GM12878 (cell line): ENCODE measurements around the gene SRD5A1. TPM values are rescaled to one million over a fixed set of nuclear protein-coding genes. Genes with fewer than 3 reads are reported as not detected.

Experiments
- ATAC-seq: fragments of 200-7000 bp; cut with Tn5 transposase; 3 replicates; pipeline ENCODE4 v1.9.1; 2020; ENCODE audit warnings: mild to moderate bottlenecking, moderate library complexity
- BruUV-seq: library from RNA; stranded (reverse); fragments of 400-500 nt; replicated peaks from 2 replicates; lab custom pipeline; 2021; lab: Mats Ljungman, UMichigan
- CTCF ChIA-PET: fragments of 300-600 bp; sonication (Branson Sonifier 250); formaldehyde crosslinking; extraction: SDS; loops from one replicate; lab custom pipeline; 2021; ENCODE audit warnings: inconsistent platforms; lab: Yijun Ruan, JAX
- POLR2A ChIA-PET: fragments of 350-600 bp; formaldehyde crosslinking; extraction: SDS; loops from one replicate; lab custom pipeline; 2021; ENCODE audit warnings: inconsistent platforms; lab: Charles Lee
- RAD21 ChIA-PET: fragments of 300-600 bp; sonication (Branson Sonifier 250); formaldehyde crosslinking; loops from one replicate; lab custom pipeline; 2023; ENCODE audit warnings: antibody characterized with exemption; ENCODE audit not compliant: unreplicated experiment; lab: Charles Lee
- SMC1A ChIA-PET: fragments of 300-600 bp; sonication (Branson Sonifier 250); formaldehyde crosslinking; loops from one replicate; lab custom pipeline; 2023; ENCODE audit not compliant: unreplicated experiment, uncharacterized antibody; lab: Charles Lee
- DNase-seq: peaks from one replicate; pipeline ENCODE4 v3.0.0-alpha.2; 2011; ENCODE audit warnings: low read depth, low spot score
- FAIRE-seq: peaks from 3 replicates; lab custom pipeline; 2011; peaks lifted over from hg19 to GRCh38; lab: Jason Lieb, UNC
- H2AFZ ChIP-seq: 2 replicates; pipeline ENCODE4 v1.6.0; 2011; ENCODE audit warnings: low read depth, low read length, control low read depth; ENCODE audit not compliant: control insufficient read depth
- H3K27ac ChIP-seq: 2 replicates; pipeline ENCODE4 v1.5.1; 2011; ENCODE audit warnings: control low read depth; ENCODE audit not compliant: control insufficient read depth, insufficient read depth
- H3K27me3 ChIP-seq, 2 experiments: replicated peaks in 1 of 2; 2 replicates each; pipeline versions ENCODE4 v1.6.0 to v1.6.1; 2011; ENCODE audit warnings: low read length in 1 of 2; ENCODE audit not compliant: control insufficient read depth in 2 of 2, insufficient read depth in 2 of 2
- H3K36me3 ChIP-seq, 2 experiments: 2 replicates each; pipeline ENCODE4 v1.5.1; 2011; ENCODE audit warnings: low read length in 1 of 2; ENCODE audit not compliant: control insufficient read depth in 2 of 2, insufficient read depth in 2 of 2
- H3K4me1 ChIP-seq: 2 replicates; pipeline ENCODE4 v1.6.1; 2011; ENCODE audit warnings: mild to moderate bottlenecking, low read length, moderate library complexity, mixed read lengths; ENCODE audit not compliant: control insufficient read depth, insufficient read depth
- H3K4me2 ChIP-seq: 2 replicates; pipeline ENCODE4 v1.6.0; 2011; ENCODE audit warnings: control low read depth; ENCODE audit not compliant: control insufficient read depth, insufficient read depth
- H3K4me3 ChIP-seq: fragments of 200-600 bp; sonication (generic); 2 replicates; pipeline ENCODE4 v1.5.1; 2016
- H3K79me2 ChIP-seq: 2 replicates; pipeline ENCODE4 v1.6.0; 2011; ENCODE audit warnings: low read length; ENCODE audit not compliant: control insufficient read depth, insufficient read depth
- H3K9ac ChIP-seq: 2 replicates; pipeline ENCODE4 v1.8.0; 2011; ENCODE audit warnings: low read length, control low read depth, mixed read lengths; ENCODE audit not compliant: control insufficient read depth, insufficient read depth
- H3K9me3 ChIP-seq: replicated peaks from 3 replicates; pipeline ENCODE4 v1.5.1; 2011; ENCODE audit warnings: mild to moderate bottlenecking, low read length; ENCODE audit not compliant: control insufficient read depth, insufficient read depth
- H4K20me1 ChIP-seq: 2 replicates; pipeline ENCODE4 v1.6.0; 2011; ENCODE audit not compliant: control insufficient read depth, insufficient read depth
- BACH1 ChIP-seq: fragments of 450-650 bp; IDR thresholded peaks from 2 replicates; pipeline ENCODE4 v1.6.1; 2017; ENCODE audit warnings: mild to moderate bottlenecking, borderline replicate concordance
- BCL11A ChIP-seq: IDR thresholded peaks from 2 replicates; pipeline ENCODE4 v1.6.1; 2011; ENCODE audit warnings: low read depth, low read length
- BCL3 ChIP-seq: IDR thresholded peaks from 2 replicates; pipeline ENCODE4 v1.6.1; 2011; ENCODE audit warnings: borderline replicate concordance, low read depth, mild to moderate bottlenecking, moderate library complexity, low read length; ENCODE audit not compliant: insufficient read depth, poor library complexity, severe bottlenecking
- CEBPZ ChIP-seq: fragments of 150-350 bp; IDR thresholded peaks from 2 replicates; pipeline ENCODE4 v1.6.1; 2016; ENCODE audit warnings: low read depth, low read length
- CHD2 ChIP-seq: IDR thresholded peaks from 2 replicates; pipeline ENCODE4 v1.6.1; 2011; ENCODE audit warnings: low read depth, low read length, improper control_type of control experiment, borderline replicate concordance
- DPF2 ChIP-seq: fragments of 450-650 bp; IDR thresholded peaks from 2 replicates; pipeline ENCODE4 v1.6.1; 2017; ENCODE audit warnings: mild to moderate bottlenecking
- EP300 ChIP-seq, 2 experiments: fragments of 150-350 bp in 1 of 2; IDR thresholded peaks; 2 replicates each; pipeline ENCODE4 v1.6.1; 2011 to 2012; ENCODE audit warnings: low read depth in 2 of 2, low read length in 2 of 2, borderline replicate concordance in 1 of 2, improper control_type of control experiment in 1 of 2, inconsistent platforms in 1 of 2; ENCODE audit not compliant: control insufficient read depth in 1 of 2
- FOXM1 ChIP-seq: IDR thresholded peaks from 2 replicates; pipeline ENCODE4 v1.6.1; 2012; ENCODE audit warnings: low read depth, mild to moderate bottlenecking, inconsistent platforms, low read length, moderate library complexity
- JUND ChIP-seq: IDR thresholded peaks from 2 replicates; pipeline ENCODE4 v1.6.1; 2012; ENCODE audit warnings: low read depth, mild to moderate bottlenecking, low read length, improper control_type of control experiment, moderate library complexity
- MAX ChIP-seq: IDR thresholded peaks from 2 replicates; pipeline ENCODE4 v1.6.1; 2012; ENCODE audit warnings: low read depth, low read length, improper control_type of control experiment
- MEF2A ChIP-seq: IDR thresholded peaks from 2 replicates; pipeline ENCODE4 v1.6.1; 2011; ENCODE audit warnings: low read depth, mild to moderate bottlenecking, low read length, moderate library complexity; ENCODE audit not compliant: insufficient read depth
- MEF2B ChIP-seq: fragments of 450-650 bp; IDR thresholded peaks from 2 replicates; pipeline ENCODE4 v1.6.1; 2018; ENCODE audit warnings: mild to moderate bottlenecking, moderate library complexity; ENCODE audit not compliant: partially characterized antibody, poor library complexity, severe bottlenecking
- MXI1 ChIP-seq: fragments of 150-350 bp; IDR thresholded peaks from 2 replicates; pipeline ENCODE4 v1.6.1; 2011; ENCODE audit warnings: low read depth, mild to moderate bottlenecking, inconsistent platforms, low read length, improper control_type of control experiment
- POLR2A ChIP-seq: IDR thresholded peaks from 2 replicates; pipeline ENCODE4 v1.6.1; 2011; ENCODE audit warnings: low read depth, mild to moderate bottlenecking, low read length
- POU2F2 ChIP-seq: IDR thresholded peaks from 3 replicates; pipeline ENCODE4 v1.6.1; 2011; ENCODE audit warnings: low read depth, mild to moderate bottlenecking, low read length, borderline replicate concordance
- RFX5 ChIP-seq: IDR thresholded peaks from 2 replicates; pipeline ENCODE4 v1.6.1; 2011; ENCODE audit warnings: low read depth, low read length, improper control_type of control experiment
- USF1 ChIP-seq: IDR thresholded peaks from 2 replicates; pipeline ENCODE4 v1.6.1; 2011; ENCODE audit warnings: borderline replicate concordance, low read depth, mild to moderate bottlenecking, moderate library complexity, mixed read lengths, low read length; ENCODE audit not compliant: insufficient read depth; ENCODE audit errors: extremely low read length
- ZNF384 ChIP-seq: IDR thresholded peaks from 2 replicates; pipeline ENCODE4 v1.6.1; 2012; ENCODE audit warnings: low read depth, mild to moderate bottlenecking, low read length, improper control_type of control experiment, borderline replicate concordance
- WGBS: methylation state at CpG from one replicate; pipeline ENCODE4 v1.1.6; 2016; ENCODE audit warnings: low lambda C conversion rate; ENCODE audit not compliant: insufficient replicate concordance, insufficient coverage; ENCODE audit errors: missing lambda C conversion rate; 5-methylcytosine and 5-hydroxymethylcytosine counted together
- in situ Hi-C: fragments of 300-500 bp; cut with MboI; formaldehyde crosslinking; loops from 9 replicates; pipeline ENCODE4 v1.14.3; 2018; ENCODE audit warnings: mixed read lengths
- intact Hi-C: fragments of 100-400 bp; cut with micrococcal nuclease; formaldehyde crosslinking; loops from one replicate; pipeline ENCODE4 v1.14.2; 2022; ENCODE audit not compliant: unreplicated experiment
- polyA plus RNA-seq, 11 experiments: library from polyadenylated mRNA; depleted of rRNA in 4 of 11; unstranded in 6 of 11; stranded (reverse) in 5 of 11; fragments of >200 nt; fragmentation: Nextera tagmentation in 4 of 11; fragmentation: Illumina TruSeq in 1 of 11; extraction: Ambion mirVana in 4 of 11; extraction: Trizol in 1 of 11; gene quantifications; 1 replicate in 1 of 11; 2 replicates in 10 of 11; pipeline versions ENCODE4 v1.2.1 to v1.2.3, GENCODE V29; 2011 to 2016; ENCODE audit warnings: inconsistent platforms in 2 of 11, missing spikeins in 2 of 11, low read depth in 1 of 11
- total RNA-seq, 4 experiments: library from RNA; depleted of rRNA in 3 of 4; stranded (reverse); fragments of >200 nt in 3 of 4; fragmentation: Illumina TruSeq in 1 of 4; extraction: Trizol in 1 of 4; gene quantifications; 2 replicates each; pipeline versions ENCODE4 v1.2.1 to v1.2.3, GENCODE V29; 2013 to 2021

SRD5A1 gene
- total and polyA plus RNA-seq, 10 of the 15 experiments (the other 5 are each of a cell fraction or from before 2014, with no cell fraction given), result 0.76 to 20.1 (median 12.3) TPM

- H3K9ac ChIP-seq, result no peak overlapping the region
- H3K4me3 ChIP-seq, result no peak overlapping the region
- TF ChIP-seq MXI1 (no peak), MEF2A (peak; percentile 63; the same call in 1 of the 2 replicates), ZNF384 (no peak), EP300 (IDR thresholded peaks at IDR 0.05; ENCODE audit: borderline replicate concordance in 1 of 2, control insufficient read depth in 1 of 2, low read depth in 2 of 2, low read length in 2 of 2) (peak; percentile 47 to 71; a peak in 2 of 4 replicates), FOXM1 (no peak), BACH1 (no peak), RFX5 (no peak), MEF2B (peak; percentile 97), MAX (no peak), CHD2 (peak; percentile 29; the same call in 1 of the 2 replicates), JUND (no peak), USF1 (no peak), DPF2 (peak; percentile 55; the same call in 1 of the 2 replicates), POLR2A (no peak), POU2F2 (0 out of 3 replicates have a peak, but pooled peaks have one; percentile 30), BCL3 (no peak), CEBPZ (no peak), BCL11A (0 out of 2 replicates have a peak, but pooled peaks have one; percentile 34)
These were observed 18.8 kb downstream of the SRD5A1 start for GRCh38 chr5:6652025-6652424.

More at GRCh38 chr5:6652025-6652424, 18.8 kb downstream of the SRD5A1 start:
- ChIA-PET POLR2A (interaction anchor here (1.5 to 1.7 kb wide), 3 partner anchors 12 to 19 kb away, joined by 3 to 6 read pairs (median 6); partner anchors contain the start of genes NSUN2 and SRD5A1), CTCF (interaction anchor here (1.0 to 1.4 kb wide), 4 partner anchors 10 to 94 kb away, joined by 3 read pairs; partner anchors contain the start of genes NSUN2 and SRD5A1), RAD21 (interaction anchor here (0.9 to 1.1 kb wide), 3 partner anchors 19 to 93 kb away, joined by 3 to 4 read pairs (median 3); partner anchors contain the start of gene SRD5A1), SMC1A (interaction anchor here (0.9 to 1.8 kb wide), 4 partner anchors 17 to 86 kb away, joined by 3 to 5 read pairs (median 4); partner anchors contain the start of genes NSUN2 and SRD5A1)
- Histone ChIP-seq H3K36me3 (peaks cover 0 to 9% of the 10 kb centered on the region in 2 experiments; a peak in 2 of 4 replicates), H3K4me2 (no peak overlapping the region), H4K20me1 (no peaks in the 10 kb centered on the region), H3K9me3 (no peaks in the 10 kb centered on the region; the same call in 2 of the 3 replicates), H3K27me3 (no peaks in the 10 kb centered on the region), H3K27ac (no peak overlapping the region), H3K4me1 (peaks cover 3% of the 10 kb centered on the region; the same call in 1 of the 2 replicates), H3K79me2 (no peaks in the 10 kb centered on the region), H2AFZ (no peak overlapping the region)
- FAIRE-seq (no peak), ATAC-seq (peak; percentile 96), DNase-seq (peak; percentile 33)
- no TSS peak for BruUV-seq
- intact Hi-C loops, result no loop called here
- in situ Hi-C loops, result no loop called here
- 25% methylated on average over 6 of the region's 6 CpGs for WGBS
